Measurements from ENCODE around the gene EEFSEC. TPM values are rescaled to one million over a fixed set of nuclear protein-coding genes. Genes with fewer than 3 reads are reported as not detected.

Gene EEFSEC
- total RNA-seq, 4 donors from 2014 or later = 11.5 to 18.7 (median 14.9) TPM

DNA sequence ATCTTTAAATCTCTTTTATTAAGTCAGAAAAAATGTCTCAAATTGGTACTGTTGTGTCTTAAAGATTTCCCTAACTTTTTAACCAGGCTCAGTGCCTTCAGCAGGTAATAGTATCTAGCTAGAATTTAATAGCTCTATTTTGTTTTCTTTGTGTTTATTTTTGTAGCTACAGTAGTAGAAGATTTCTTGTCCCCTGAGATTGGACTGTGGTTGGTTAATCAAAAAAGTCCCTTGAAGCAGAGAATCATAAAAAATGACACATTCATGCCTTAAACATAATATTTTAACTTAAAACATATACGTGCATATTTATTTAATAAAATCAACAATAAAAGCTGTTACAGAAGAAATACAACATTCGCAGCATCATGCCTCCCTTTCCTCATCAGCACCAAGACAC lies 102.8 kb downstream of the EEFSEC start:
- Histone ChIP-seq H3K36me3 (no peaks in the 10 kb centered on the region), H3K4me1 (no peaks in the 10 kb centered on the region), H3K27me3 (no peaks in the 10 kb centered on the region), H3K27ac (no peak overlapping the region), H3K4me3 (no peak overlapping the region), H3K9me3 (peaks cover 0 to 13% (median 3%) of the 10 kb centered on the region in 3 donors)
- intact Hi-C loops (cut with DNase I) = no loop called here
- DNase-seq = no peak
- TF ChIP-seq, protein P1, sequence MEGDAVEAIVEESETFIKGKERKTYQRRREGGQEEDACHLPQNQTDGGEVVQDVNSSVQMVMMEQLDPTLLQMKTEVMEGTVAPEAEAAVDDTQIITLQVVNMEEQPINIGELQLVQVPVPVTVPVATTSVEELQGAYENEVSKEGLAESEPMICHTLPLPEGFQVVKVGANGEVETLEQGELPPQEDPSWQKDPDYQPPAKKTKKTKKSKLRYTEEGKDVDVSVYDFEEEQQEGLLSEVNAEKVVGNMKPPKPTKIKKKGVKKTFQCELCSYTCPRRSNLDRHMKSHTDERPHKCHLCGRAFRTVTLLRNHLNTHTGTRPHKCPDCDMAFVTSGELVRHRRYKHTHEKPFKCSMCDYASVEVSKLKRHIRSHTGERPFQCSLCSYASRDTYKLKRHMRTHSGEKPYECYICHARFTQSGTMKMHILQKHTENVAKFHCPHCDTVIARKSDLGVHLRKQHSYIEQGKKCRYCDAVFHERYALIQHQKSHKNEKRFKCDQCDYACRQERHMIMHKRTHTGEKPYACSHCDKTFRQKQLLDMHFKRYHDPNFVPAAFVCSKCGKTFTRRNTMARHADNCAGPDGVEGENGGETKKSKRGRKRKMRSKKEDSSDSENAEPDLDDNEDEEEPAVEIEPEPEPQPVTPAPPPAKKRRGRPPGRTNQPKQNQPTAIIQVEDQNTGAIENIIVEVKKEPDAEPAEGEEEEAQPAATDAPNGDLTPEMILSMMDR (IDR thresholded peaks at IDR 0.05) = no peak
- no peak for TF ChIP-seq POLR2A (IDR thresholded peaks at IDR 0.05)
- WGBS, 2 donors = 77 to 86% methylated on average over 2 of the region's 2 CpGs

DNA sequence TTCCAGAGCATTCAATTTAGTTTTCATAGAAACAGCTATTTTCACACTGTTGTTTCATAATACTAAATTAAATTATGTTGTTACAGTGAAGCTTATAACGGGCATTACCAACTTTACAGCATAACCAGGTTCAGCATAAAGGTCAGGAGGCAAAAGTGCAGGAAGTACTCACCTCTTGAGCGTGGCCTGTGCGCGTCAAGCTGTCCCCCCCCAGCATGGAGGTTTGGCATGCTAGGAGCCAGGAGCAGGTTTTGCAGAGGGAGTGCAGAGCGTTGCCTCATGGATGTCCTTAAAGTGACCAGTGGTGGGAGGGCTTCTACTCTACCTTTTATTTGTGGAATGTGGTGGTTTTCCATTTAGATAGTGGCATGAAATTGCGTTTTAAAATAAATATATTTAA lies 104.4 kb downstream of the EEFSEC start:
- TF ChIP-seq POLR2A (IDR thresholded peaks at IDR 0.05) = no peak
- TF ChIP-seq, protein P1 (IDR thresholded peaks at IDR 0.05) = no peak
- no peak overlapping the region for H3K27ac ChIP-seq
- no peak overlapping the region for H3K4me3 ChIP-seq
- H3K36me3 ChIP-seq = peaks cover 0 to 7% (median 4%) of the 10 kb centered on the region in 3 donors
- no peaks in the 10 kb centered on the region for H3K4me1 ChIP-seq
- WGBS, 2 donors = 92 to 96% methylated on average over 5 to 6 of the region's 6 CpGs
- no peaks in the 10 kb centered on the region for H3K27me3 ChIP-seq
- peaks cover 0 to 13% (median 3%) of the 10 kb centered on the region in 3 donors for H3K9me3 ChIP-seq
- DNase-seq = no peak
- intact Hi-C loops (cut with DNase I) = no loop called here

DNA sequence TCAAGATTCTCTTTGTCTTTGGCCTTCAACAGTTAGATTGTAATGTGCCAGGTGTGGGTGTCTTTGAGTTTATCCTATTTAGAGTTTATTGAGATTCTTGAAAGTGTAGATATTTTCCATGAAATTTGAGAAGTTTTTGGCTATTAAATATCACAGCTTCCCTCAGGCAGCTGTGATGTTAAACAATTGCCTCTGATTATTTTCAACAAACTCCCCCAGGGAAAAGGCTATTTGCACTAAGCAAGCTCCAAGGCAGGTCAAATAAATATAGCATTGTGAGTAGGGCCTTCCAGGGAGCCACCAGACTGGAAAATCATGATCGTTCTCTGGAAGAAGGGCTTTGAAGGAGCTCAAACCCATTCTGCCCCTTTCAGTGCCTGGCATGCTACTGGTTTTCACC lies 107.0 kb downstream of the EEFSEC start:
- 50% methylated on average over 1 of the region's 1 CpG for WGBS, 2 donors

DNA sequence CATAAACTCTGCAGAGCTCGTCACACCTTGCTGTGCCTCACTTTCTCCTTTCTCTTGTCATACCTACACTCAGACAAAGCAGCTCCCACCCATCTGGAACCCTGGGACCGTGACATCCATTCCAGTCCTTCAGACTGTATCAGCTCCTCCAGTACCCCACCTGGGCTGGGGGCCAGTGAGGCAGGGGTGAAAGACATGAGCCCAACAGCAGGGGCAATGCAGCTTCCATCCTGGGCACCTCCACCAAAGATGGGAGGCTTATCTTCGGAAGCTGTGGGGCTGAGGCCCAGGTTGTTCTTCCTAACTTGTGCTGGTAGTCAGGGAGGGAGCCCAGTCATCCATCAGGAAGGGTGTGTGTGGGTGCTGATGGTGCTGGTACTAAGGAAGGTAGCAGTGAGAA lies 109.2 kb downstream of the EEFSEC start:
- H3K27me3 ChIP-seq = no peaks in the 10 kb centered on the region
- intact Hi-C loops (cut with DNase I) = no loop called here
- H3K27ac ChIP-seq = no peak overlapping the region
- H3K4me3 ChIP-seq = no peak overlapping the region
- TF ChIP-seq, protein P1 (IDR thresholded peaks at IDR 0.05) = no peak
- no peak for TF ChIP-seq POLR2A (IDR thresholded peaks at IDR 0.05)
- H3K4me1 ChIP-seq = no peaks in the 10 kb centered on the region
- DNase-seq = no peak
- peaks cover 0 to 13% (median 3%) of the 10 kb centered on the region in 3 donors for H3K9me3 ChIP-seq
- WGBS, 2 donors = 92 to 96% methylated on average over 3 of the region's 3 CpGs
- H3K36me3 ChIP-seq = peaks cover 0 to 46% (median 4%) of the 10 kb centered on the region in 3 donors

More for the DNA sequence above, 107.0 kb downstream of the EEFSEC start:
- DNase-seq = no peak
- H3K27ac ChIP-seq = no peak overlapping the region
- no peaks in the 10 kb centered on the region for H3K27me3 ChIP-seq
- peaks cover 0 to 34% (median 4%) of the 10 kb centered on the region in 3 donors for H3K36me3 ChIP-seq
- TF ChIP-seq POLR2A (IDR thresholded peaks at IDR 0.05) = no peak
- TF ChIP-seq, protein P1 (IDR thresholded peaks at IDR 0.05) = no peak
- no peak overlapping the region for H3K4me3 ChIP-seq
- intact Hi-C loops (cut with DNase I) = no loop called here
- peaks cover 0 to 13% (median 3%) of the 10 kb centered on the region in 3 donors for H3K9me3 ChIP-seq
- H3K4me1 ChIP-seq = no peaks in the 10 kb centered on the region

DNA sequence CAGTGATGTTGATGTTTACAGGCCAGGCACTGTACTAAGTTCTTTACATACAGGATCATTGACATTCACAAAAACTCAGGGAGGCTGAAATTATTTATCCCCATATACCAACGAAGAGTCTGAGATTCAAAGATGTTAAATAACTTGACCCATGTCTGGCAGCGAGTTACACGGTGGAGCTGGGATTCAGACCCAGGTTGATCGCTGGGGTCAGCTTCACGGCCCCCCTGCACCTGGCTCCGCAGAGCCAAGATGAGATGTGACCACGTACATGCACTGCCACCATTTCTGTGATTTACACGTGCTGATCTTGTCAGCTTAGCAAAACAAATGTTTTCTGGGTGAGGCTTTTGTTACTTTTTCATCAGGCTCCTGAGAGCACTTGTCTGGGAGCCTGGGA lies 109.8 kb downstream of the EEFSEC start:
- DNase-seq = no peak
- 79 to 84% methylated on average over 8 of the region's 8 CpGs for WGBS, 2 donors
- peaks cover 0 to 46% (median 4%) of the 10 kb centered on the region in 3 donors for H3K36me3 ChIP-seq
- H3K4me3 ChIP-seq = no peak overlapping the region
- TF ChIP-seq, protein P1 (IDR thresholded peaks at IDR 0.05) = no peak
- no peak for TF ChIP-seq POLR2A (IDR thresholded peaks at IDR 0.05)
- intact Hi-C loops (cut with DNase I) = no loop called here
- H3K27me3 ChIP-seq = no peaks in the 10 kb centered on the region
- H3K9me3 ChIP-seq = peaks cover 0 to 13% (median 3%) of the 10 kb centered on the region in 3 donors
- H3K27ac ChIP-seq = no peak overlapping the region
- H3K4me1 ChIP-seq = no peaks in the 10 kb centered on the region

Data from esophagus squamous epithelium (tissue), 5 donors.